Suprapubic skin (tissue), 4 donors: ENCODE data around the gene OR5H15. TPM values are rescaled to one million over a fixed set of nuclear protein-coding genes. Genes with fewer than 3 reads are reported as not detected.

Experiments used
- DNase-seq, 2 donors: peaks; one replicate each; pipeline ENCODE4 v3.0.0-alpha.2; 2019; ENCODE audit warnings: low spot score in 2 of 2
- H3K27ac ChIP-seq: fragments of 200-600 bp; sonication (generic); one replicate; pipeline ENCODE4 v1.5.1; 2019
- H3K27me3 ChIP-seq: fragments of 200-600 bp; sonication (generic); one replicate; pipeline ENCODE4 v1.5.1; 2019
- H3K36me3 ChIP-seq: fragments of 200-600 bp; sonication (generic); one replicate; pipeline ENCODE4 v1.5.1; 2019
- H3K4me1 ChIP-seq: fragments of 200-600 bp; sonication (generic); one replicate; pipeline ENCODE4 v1.5.1; 2019
- H3K4me3 ChIP-seq: fragments of 200-600 bp; sonication (generic); one replicate; pipeline ENCODE4 v1.5.1; 2019; ENCODE audit warnings: mild to moderate bottlenecking
- H3K9me3 ChIP-seq: fragments of 200-600 bp; sonication (generic); one replicate; pipeline ENCODE4 v1.5.1; 2019
- EP300 ChIP-seq: sonication (generic); formaldehyde crosslinking; IDR thresholded peaks from one replicate; pipeline ENCODE4 v1.6.1; 2017; ENCODE audit warnings: antibody characterized with exemption
- POLR2A ChIP-seq, 2 donors: fragments of 450-650 bp; IDR thresholded peaks; one replicate each; pipeline ENCODE4 v1.6.1; 2017; ENCODE audit warnings: antibody characterized with exemption in 2 of 2, mild to moderate bottlenecking in 2 of 2, moderate library complexity in 2 of 2
- POLR2AphosphoS5 ChIP-seq, 3 donors: sonication (generic); formaldehyde crosslinking; IDR thresholded peaks; one replicate each; pipeline ENCODE4 v1.6.1; 2017; ENCODE audit warnings: antibody characterized with exemption in 3 of 3
- WGBS: methylation state at CpG from one replicate; pipeline ENCODE4 v1.1.5; 2018; 5-methylcytosine and 5-hydroxymethylcytosine counted together
- total RNA-seq, 4 donors: library from RNA; depleted of rRNA; stranded (reverse); fragments of >200 nt; gene quantifications; one replicate each; pipeline ENCODE4 v1.1.0, GENCODE V29; 2016
- TF ChIP-seq, protein P1 (sequence below), 2 donors: fragments of 200-600 bp in 1 of 2; fragments of 450-650 bp in 1 of 2; sonication (generic) in 1 of 2; IDR thresholded peaks; one replicate each; pipeline ENCODE4 v1.5.1; 2016 to 2019; ENCODE audit warnings: antibody characterized with exemption in 2 of 2, mild to moderate bottlenecking in 1 of 2, moderate library complexity in 1 of 2

Gene OR5H15
- total RNA-seq, 4 donors from 2014 or later = not detected

DNA sequence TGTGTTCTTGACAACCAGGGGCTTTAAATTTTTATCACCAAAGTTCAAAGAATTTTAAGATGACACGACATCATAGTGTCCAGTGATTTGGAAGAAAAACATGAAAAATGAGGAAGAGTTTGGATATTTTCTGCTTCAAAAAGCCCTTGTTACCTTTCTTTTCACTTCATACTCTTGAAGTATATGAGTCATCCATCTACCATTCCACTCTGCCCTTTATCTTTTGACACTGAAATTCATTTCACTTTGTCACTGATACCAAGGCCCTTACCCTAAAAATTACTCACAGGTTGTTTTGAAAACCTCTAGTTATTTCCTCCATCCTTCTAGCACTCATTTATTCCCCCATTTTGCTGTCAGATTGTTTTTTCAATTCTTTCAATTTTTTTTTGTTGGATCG is 42.7 kb downstream of the OR5H15 start:
- H3K27ac ChIP-seq = no peak overlapping the region
- DNase-seq = no peak
- no peaks in the 10 kb centered on the region for H3K9me3 ChIP-seq
- 93% methylated on average over 2 of the region's 2 CpGs for whole genome bisulfite sequencing
- no peaks in the 10 kb centered on the region for H3K4me1 ChIP-seq
- no peaks in the 10 kb centered on the region for H3K36me3 ChIP-seq
- TF ChIP-seq, protein P1, sequence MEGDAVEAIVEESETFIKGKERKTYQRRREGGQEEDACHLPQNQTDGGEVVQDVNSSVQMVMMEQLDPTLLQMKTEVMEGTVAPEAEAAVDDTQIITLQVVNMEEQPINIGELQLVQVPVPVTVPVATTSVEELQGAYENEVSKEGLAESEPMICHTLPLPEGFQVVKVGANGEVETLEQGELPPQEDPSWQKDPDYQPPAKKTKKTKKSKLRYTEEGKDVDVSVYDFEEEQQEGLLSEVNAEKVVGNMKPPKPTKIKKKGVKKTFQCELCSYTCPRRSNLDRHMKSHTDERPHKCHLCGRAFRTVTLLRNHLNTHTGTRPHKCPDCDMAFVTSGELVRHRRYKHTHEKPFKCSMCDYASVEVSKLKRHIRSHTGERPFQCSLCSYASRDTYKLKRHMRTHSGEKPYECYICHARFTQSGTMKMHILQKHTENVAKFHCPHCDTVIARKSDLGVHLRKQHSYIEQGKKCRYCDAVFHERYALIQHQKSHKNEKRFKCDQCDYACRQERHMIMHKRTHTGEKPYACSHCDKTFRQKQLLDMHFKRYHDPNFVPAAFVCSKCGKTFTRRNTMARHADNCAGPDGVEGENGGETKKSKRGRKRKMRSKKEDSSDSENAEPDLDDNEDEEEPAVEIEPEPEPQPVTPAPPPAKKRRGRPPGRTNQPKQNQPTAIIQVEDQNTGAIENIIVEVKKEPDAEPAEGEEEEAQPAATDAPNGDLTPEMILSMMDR (IDR thresholded peaks at IDR 0.05) = no peak
- TF ChIP-seq EP300 (no peak), POLR2AphosphoS5 (IDR thresholded peaks at IDR 0.05) (no peak), POLR2A (IDR thresholded peaks at IDR 0.05) (no peak)
- no peaks in the 10 kb centered on the region for H3K27me3 ChIP-seq
- H3K4me3 ChIP-seq = no peak overlapping the region

DNA sequence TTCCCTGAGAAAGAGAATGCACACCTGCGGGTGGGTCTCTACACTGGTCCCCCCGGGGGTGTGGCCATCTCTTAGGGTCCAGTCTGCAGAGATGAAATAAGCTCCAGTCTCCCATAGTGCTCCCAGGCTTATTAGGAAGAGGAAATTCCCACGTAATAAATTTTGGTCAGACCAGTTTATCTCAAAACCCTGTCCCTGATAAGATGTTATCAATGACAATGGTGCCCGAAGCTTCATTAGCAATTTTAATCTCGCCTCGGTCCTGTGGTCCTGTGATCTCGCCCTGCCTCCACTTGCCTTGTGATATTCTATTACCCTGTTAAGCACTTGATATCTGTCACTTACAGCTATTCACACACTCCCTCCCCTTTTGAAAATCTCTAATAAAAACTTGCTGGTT is 46.8 kb downstream of the OR5H15 start:
- TF ChIP-seq POLR2AphosphoS5 (IDR thresholded peaks at IDR 0.05) (no peak), POLR2A (IDR thresholded peaks at IDR 0.05) (no peak)
- TF ChIP-seq, protein P1 (IDR thresholded peaks at IDR 0.05) = no peak
- H3K27me3 ChIP-seq = no peaks in the 10 kb centered on the region
- no peak for DNase-seq
- WGBS = 42% methylated on average over 7 of the region's 7 CpGs
- no peaks in the 10 kb centered on the region for H3K9me3 ChIP-seq
- H3K4me1 ChIP-seq = no peaks in the 10 kb centered on the region
- no peak overlapping the region for H3K4me3 ChIP-seq
- H3K36me3 ChIP-seq = no peaks in the 10 kb centered on the region
- H3K27ac ChIP-seq = no peak overlapping the region

DNA sequence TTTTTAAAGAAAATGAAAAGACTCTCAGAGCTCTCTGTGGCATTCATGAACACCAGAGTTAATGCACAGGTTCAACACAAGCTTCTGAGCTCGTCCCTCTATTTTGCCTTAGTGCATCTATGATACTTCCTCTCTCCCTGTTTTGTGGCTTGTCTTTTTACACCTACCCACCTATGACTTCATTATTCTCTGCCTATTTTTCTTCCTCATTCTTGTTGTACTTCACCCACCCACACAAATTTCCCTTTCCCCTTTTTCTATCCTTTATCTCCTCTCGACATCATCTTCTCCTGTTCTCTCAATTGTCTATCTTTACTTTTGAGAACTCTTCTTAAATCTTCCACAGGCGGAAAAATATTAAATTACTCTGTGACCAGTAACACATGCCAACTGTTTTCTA is 48.6 kb downstream of the OR5H15 start:
- 80% methylated on average over 3 of the region's 3 CpGs for WGBS
- no peak for TF ChIP-seq POLR2A (IDR thresholded peaks at IDR 0.05)
- no peaks in the 10 kb centered on the region for H3K36me3 ChIP-seq

More for the DNA sequence above, 48.6 kb downstream of the OR5H15 start:
- Histone ChIP-seq H3K27me3 (no peaks in the 10 kb centered on the region), H3K4me1 (no peaks in the 10 kb centered on the region), H3K27ac (no peak overlapping the region), H3K4me3 (no peak overlapping the region), H3K9me3 (no peaks in the 10 kb centered on the region)
- no peak for DNase-seq

Other genes starting within 250 kb of the OR5H15 start
- gene RIOX2, start 194.3 kb upstream of the OR5H15 start, total RNA-seq = 10 to 100 TPM; 30.1 to 44.1 (median 38.6) TPM
- not detected for gene GABRR3, start 131.4 kb upstream of the OR5H15 start, total RNA-seq
- not detected for gene OR5AC2, start 79.5 kb upstream of the OR5H15 start, total RNA-seq
- gene OR5H1, start 36.0 kb upstream of the OR5H15 start, total RNA-seq = not detected
- not detected for gene OR5H14, start 19.2 kb upstream of the OR5H15 start, total RNA-seq
- not detected for gene OR5H6, start 97.5 kb downstream of the OR5H15 start, total RNA-seq
- gene OR5H2, start 115.8 kb downstream of the OR5H15 start, total RNA-seq = not detected
- not detected for gene OR5K4, start 187.2 kb downstream of the OR5H15 start, total RNA-seq
- not detected for gene OR5K3, start 224.0 kb downstream of the OR5H15 start, total RNA-seq